ENCODE data around the gene LMAN2L.

LMAN2L gene

GRCh38 chr2:96771796-96772618, 32.1 kb upstream of the LMAN2L start:
- no peak overlapping the region for H3K4me3 ChIP-seq (IDR thresholded peaks at IDR 0.05; ENCODE audit: insufficient read depth, low read depth, low read length)
- H3K9ac ChIP-seq = no peak overlapping the region
- no peak for TF ChIP-seq CTCF (conservative IDR thresholded peaks at IDR 0.05; ENCODE audit: low read depth, low read length)
- H3K27me3 ChIP-seq (ENCODE audit: insufficient read depth, low read depth) = no peaks in the 10 kb centered on the region
- no peak overlapping the region for H2AFZ ChIP-seq (ENCODE audit: low read depth)
- H3K4me2 ChIP-seq = no peak overlapping the region
- no peaks in the 10 kb centered on the region for H3K36me3 ChIP-seq (ENCODE audit: insufficient read depth)
- H4K20me1 ChIP-seq (ENCODE audit: insufficient read depth) = no peaks in the 10 kb centered on the region
- peaks cover 13% of the 10 kb centered on the region for H3K4me1 ChIP-seq (ENCODE audit: low read depth, poor library complexity, severe bottlenecking)
- H3K27ac ChIP-seq = no peak overlapping the region
- H3K79me2 ChIP-seq (ENCODE audit: insufficient read depth, low read depth) = peaks cover 17% of the 10 kb centered on the region; the same call in 1 of the 2 replicates

GRCh38 chr2:96770442-96771202, 30.8 kb upstream of the LMAN2L start:
- no peaks in the 10 kb centered on the region for H3K27me3 ChIP-seq (ENCODE audit: insufficient read depth, low read depth)
- peaks cover 29% of the 10 kb centered on the region; the same call in 1 of the 2 replicates for H3K79me2 ChIP-seq (ENCODE audit: insufficient read depth, low read depth)
- H2AFZ ChIP-seq (ENCODE audit: low read depth) = no peak overlapping the region
- H3K9ac ChIP-seq = no peak overlapping the region
- no peaks in the 10 kb centered on the region for H4K20me1 ChIP-seq (ENCODE audit: insufficient read depth)
- H3K4me3 ChIP-seq (IDR thresholded peaks at IDR 0.05; ENCODE audit: insufficient read depth, low read depth, low read length) = no peak overlapping the region
- peaks cover 18% of the 10 kb centered on the region for H3K4me1 ChIP-seq (ENCODE audit: low read depth, poor library complexity, severe bottlenecking)
- no peaks in the 10 kb centered on the region for H3K36me3 ChIP-seq (ENCODE audit: insufficient read depth)
- no peak overlapping the region for H3K4me2 ChIP-seq
- H3K27ac ChIP-seq = no peak overlapping the region
- TF ChIP-seq CTCF (conservative IDR thresholded peaks at IDR 0.05; ENCODE audit: low read depth, low read length) = no peak

GRCh38 chr2:96769814-96770213, 29.9 kb upstream of the LMAN2L start:
- Histone ChIP-seq H4K20me1 (ENCODE audit: insufficient read depth) (no peaks in the 10 kb centered on the region), H3K27me3 (ENCODE audit: insufficient read depth, low read depth) (no peaks in the 10 kb centered on the region), H3K79me2 (ENCODE audit: insufficient read depth, low read depth) (peaks cover 37% of the 10 kb centered on the region), H3K4me3 (IDR thresholded peaks at IDR 0.05; ENCODE audit: insufficient read depth, low read depth, low read length) (no peak overlapping the region), H3K4me2 (no peak overlapping the region), H3K9ac (no peak overlapping the region), H3K36me3 (ENCODE audit: insufficient read depth) (no peaks in the 10 kb centered on the region), H3K27ac (no peak overlapping the region), H2AFZ (ENCODE audit: low read depth) (no peak overlapping the region), H3K4me1 (ENCODE audit: low read depth, poor library complexity, severe bottlenecking) (peaks cover 26% of the 10 kb centered on the region)
- TF ChIP-seq CTCF (conservative IDR thresholded peaks at IDR 0.05; ENCODE audit: low read depth, low read length) = no peak

- H4K20me1 ChIP-seq (ENCODE audit: insufficient read depth) = no peaks in the 10 kb centered on the region
- peaks cover 51% of the 10 kb centered on the region for H3K79me2 ChIP-seq (ENCODE audit: insufficient read depth, low read depth)
- no peak overlapping the region for H2AFZ ChIP-seq (ENCODE audit: low read depth)
- no peaks in the 10 kb centered on the region for H3K36me3 ChIP-seq (ENCODE audit: insufficient read depth)
- H3K4me3 ChIP-seq (IDR thresholded peaks at IDR 0.05; ENCODE audit: insufficient read depth, low read depth, low read length) = no peak overlapping the region
- no peak overlapping the region for H3K9ac ChIP-seq
- peaks cover 26% of the 10 kb centered on the region for H3K4me1 ChIP-seq (ENCODE audit: low read depth, poor library complexity, severe bottlenecking)
- no peak for TF ChIP-seq CTCF (conservative IDR thresholded peaks at IDR 0.05; ENCODE audit: low read depth, low read length)
- H3K27ac ChIP-seq = no peak overlapping the region
- H3K27me3 ChIP-seq (ENCODE audit: insufficient read depth, low read depth) = no peaks in the 10 kb centered on the region
- no peak overlapping the region for H3K4me2 ChIP-seq
Observed at GRCh38 chr2:96768083-96768561, 28.3 kb upstream of the LMAN2L start.

Measured in KMS-11 (cell line).